PC-3 (cell line): ENCODE results near the gene CEP104. TPM values are rescaled to one million over a fixed set of nuclear protein-coding genes. Genes with fewer than 3 reads are reported as not detected.

Experiments used
- ATAC-seq: fragments of 200-7000 bp; cut with Tn5 transposase; 2 replicates; pipeline ENCODE4 v1.9.1; 2020; ENCODE audit warnings: mild to moderate bottlenecking, moderate library complexity
- BruUV-seq: library from RNA; stranded (reverse); fragments of 400-500 nt; replicated peaks from 2 replicates; lab custom pipeline; 2021; lab: Mats Ljungman, UMichigan
- CTCF ChIA-PET: fragments of 300-600 bp; sonication (Branson Sonifier 250); formaldehyde crosslinking; loops from one replicate; lab custom pipeline; 2022; ENCODE audit warnings: antibody characterized with exemption; lab: Charles Lee
- POLR2A ChIA-PET: fragments of 300-600 bp; sonication (Branson Sonifier 250); formaldehyde crosslinking; loops from one replicate; lab custom pipeline; 2022; ENCODE audit warnings: antibody characterized with exemption; ENCODE audit not compliant: unreplicated experiment; lab: Charles Lee
- DNase-seq: peaks from one replicate; pipeline ENCODE4 v3.0.0-alpha.2; 2015
- H2AFZ ChIP-seq: fragments of 300-600 bp; sonication (generic); 2 replicates; pipeline ENCODE4 v1.6.0; 2016; ENCODE audit warnings: antibody characterized with exemption, low read length
- H3F3A ChIP-seq: fragments of 300-600 bp; sonication (generic); one replicate; pipeline ENCODE4 v1.6.0; 2017; ENCODE audit warnings: antibody characterized with exemption, low read length, control low read depth, mild to moderate bottlenecking; ENCODE audit not compliant: unreplicated experiment
- H3K27ac ChIP-seq: fragments of 300-600 bp; sonication (generic); 2 replicates; pipeline ENCODE4 v1.5.1; 2016; ENCODE audit warnings: mild to moderate bottlenecking, low read length
- H3K27me3 ChIP-seq: fragments of 300-600 bp; sonication (generic); 2 replicates; pipeline ENCODE4 v1.6.1; 2016; ENCODE audit warnings: low read length, mixed read lengths
- H3K36me3 ChIP-seq: fragments of 300-600 bp; sonication (generic); 2 replicates; pipeline ENCODE4 v1.6.1; 2016; ENCODE audit warnings: low read depth, mixed run types, low read length, mixed read lengths
- H3K4me1 ChIP-seq: fragments of 300-600 bp; sonication (generic); 2 replicates; pipeline ENCODE4 v1.5.1; 2016; ENCODE audit warnings: low read length; ENCODE audit not compliant: insufficient read depth
- H3K4me2 ChIP-seq: fragments of 300-600 bp; sonication (generic); 2 replicates; pipeline ENCODE4 v1.6.0; 2016; ENCODE audit warnings: low read length
- H3K4me3 ChIP-seq: fragments of 300-600 bp; sonication (generic); 2 replicates; pipeline ENCODE4 v1.5.1; 2016; ENCODE audit warnings: mild to moderate bottlenecking, low read length, mixed read lengths
- H3K79me2 ChIP-seq: fragments of 300-600 bp; sonication (generic); 2 replicates; pipeline ENCODE4 v1.6.1; 2017; ENCODE audit warnings: low read length, mixed read lengths
- H3K9ac ChIP-seq: fragments of 300-600 bp; sonication (generic); 2 replicates; pipeline ENCODE4 v1.6.0; 2016; ENCODE audit warnings: mild to moderate bottlenecking, low read length
- H3K9me2 ChIP-seq: fragments of 300-600 bp; sonication (generic); replicated peaks from 2 replicates; pipeline ENCODE4 v1.6.1; 2016; ENCODE audit warnings: mixed run types, low read length, mixed read lengths
- H3K9me3 ChIP-seq: fragments of 300-600 bp; sonication (generic); 2 replicates; pipeline ENCODE4 v1.6.1; 2016; ENCODE audit warnings: low read length, mixed read lengths
- H4K20me1 ChIP-seq: fragments of 300-600 bp; sonication (generic); 2 replicates; pipeline ENCODE4 v1.6.1; 2016; ENCODE audit warnings: low read length, mixed read lengths
- CTCF ChIP-seq: fragments of 300-600 bp; sonication (generic); conservative IDR thresholded peaks from 2 replicates; pipeline ENCODE4 v1.5.1; 2017; ENCODE audit warnings: antibody characterized with exemption, low read depth, mild to moderate bottlenecking, low read length
- EZH2 ChIP-seq: fragments of 300-600 bp; sonication (generic); IDR thresholded peaks from one replicate; pipeline ENCODE4 v1.6.1; 2017; ENCODE audit warnings: antibody characterized with exemption, mild to moderate bottlenecking, low read length; ENCODE audit not compliant: unreplicated experiment
- EZH2phosphoT487 ChIP-seq: fragments of 300-600 bp; sonication (generic); IDR thresholded peaks from 2 replicates; pipeline ENCODE4 v1.6.1; 2018; ENCODE audit warnings: mild to moderate bottlenecking, antibody characterized with exemption, low read length, borderline replicate concordance
- intact Hi-C: fragments of 100-400 bp; cut with micrococcal nuclease; formaldehyde crosslinking; loops from 2 replicates; pipeline ENCODE4 v1.9.0; 2023
- total RNA-seq: library from RNA; depleted of rRNA; stranded (reverse); fragments of >200 nt; gene quantifications from 2 replicates; pipeline ENCODE4 v1.2.3, GENCODE V29; 2014

Gene CEP104
- total RNA-seq, 1 experiment from 2014 or later = 64.1 TPM

GRCh38 chr1:3772715-3773571, 84.1 kb downstream of the CEP104 start, which contains the start of gene SMIM1:
Gene SMIM1 (plus strand): TSS chr1:3772749. CDS start chr1:3775374, 2,625 bp downstream.
- intact Hi-C loops = loop anchor here (2.0 kb wide), 1 partner anchor 24 kb away; the partner anchor contains the start of gene LRRC47

GRCh38 chr1:3772027-3772714, 84.8 kb downstream of the CEP104 start:
- H3K27ac ChIP-seq = no peak overlapping the region
- H3F3A ChIP-seq = no peaks in the 10 kb centered on the region
- CTCF ChIA-PET = no interaction called here
- no TSS peak for BruUV-seq
- peak overlapping the region; percentile 54 for H3K9ac ChIP-seq
- 0 out of 2 replicates have a peak, but pooled peaks cover 2% of the 10 kb centered on the region for H3K27me3 ChIP-seq
- ATAC-seq = peak; percentile 79
- no peaks in the 10 kb centered on the region for H3K9me2 ChIP-seq
- peak overlapping the region; percentile 98 for H3K4me2 ChIP-seq
- H2AFZ ChIP-seq = peak overlapping the region; percentile 95
- H3K4me3 ChIP-seq = peak overlapping the region; percentile 82
- TF ChIP-seq EZH2 (no peak), EZH2phosphoT487 (no peak), CTCF (no peak)
- H3K79me2 ChIP-seq = no peaks in the 10 kb centered on the region
- H3K36me3 ChIP-seq = no peaks in the 10 kb centered on the region
- peak; percentile 89 for DNase-seq
- intact Hi-C loops = loop anchor here (2.0 kb wide), 1 partner anchor 25 kb away; the partner anchor contains the start of gene LRRC47
- no peaks in the 10 kb centered on the region for H4K20me1 ChIP-seq
- peaks cover 13% of the 10 kb centered on the region; the same call in 1 of the 2 replicates for H3K4me1 ChIP-seq
- POLR2A ChIA-PET = no interaction called here
- no peaks in the 10 kb centered on the region for H3K9me3 ChIP-seq

More at GRCh38 chr1:3772715-3773571, 84.1 kb downstream of the CEP104 start, which contains the start of gene SMIM1:
- peak within 1 kb of the TSS; percentile 95 for H2AFZ ChIP-seq
- no peaks in the 10 kb centered on the region for H3K27me3 ChIP-seq
- ATAC-seq (peak; percentile 28), DNase-seq (peak; percentile 27)
- BruUV-seq = TSS peak; percentile 35
- no peaks in the 10 kb centered on the region for H3K79me2 ChIP-seq
- no peaks in the 10 kb centered on the region for H3K36me3 ChIP-seq
- H3K9me3 ChIP-seq = no peaks in the 10 kb centered on the region
- no peak within 1 kb of the TSS for H3K27ac ChIP-seq
- H3K4me3 ChIP-seq = peak within 1 kb of the TSS; percentile 82
- no peaks in the 10 kb centered on the region for H4K20me1 ChIP-seq
- H3K4me1 ChIP-seq = peaks cover 13% of the 10 kb centered on the region; the same call in 1 of the 2 replicates
- H3K9me2 ChIP-seq = no peaks in the 10 kb centered on the region
- peak within 1 kb of the TSS; percentile 54 for H3K9ac ChIP-seq
- H3F3A ChIP-seq = no peaks in the 10 kb centered on the region
- ChIA-PET CTCF (no interaction called here), POLR2A (no interaction called here)
- no peak for TF ChIP-seq CTCF
- TF ChIP-seq EZH2phosphoT487 = no peak
- TF ChIP-seq EZH2 = no peak
- peak within 1 kb of the TSS; percentile 98 for H3K4me2 ChIP-seq
